Left hindlimb (tissue), 1 donor: ENCODE measurements around the gene TAT.

Experiments used
- DNase-seq: peaks from one replicate; pipeline ENCODE4 v3.0.0-alpha.2; 2018

Gene TAT

GRCh38 chr16:71536752-71537499 lies 40.0 kb downstream of the TAT start:
- DNase-seq, result no peak

- DNase-seq, result no peak
Observed at GRCh38 chr16:71532366-71532765, 44.5 kb downstream of the TAT start.

GRCh38 chr16:71528863-71529262 lies 48.0 kb downstream of the TAT start:
- no peak for DNase-seq

GRCh38 chr16:71528257-71528656 lies 48.6 kb downstream of the TAT start:
- no peak for DNase-seq

GRCh38 chr16:71526111-71526631 lies 50.7 kb downstream of the TAT start, which contains the start of gene CHST4:
Gene CHST4 (plus strand): TSS chr16:71526426. CDS start chr16:71536678, 10,252 bp downstream.
- no peak for DNase-seq

GRCh38 chr16:71524566-71525553 lies 52.0 kb downstream of the TAT start:
- no peak for DNase-seq

GRCh38 chr16:71520550-71520949 lies 56.3 kb downstream of the TAT start:
- no peak for DNase-seq
